MCF 10A (cell line): ENCODE data around the gene IGSF9B. TPM values are rescaled to one million over a fixed set of nuclear protein-coding genes. Genes with fewer than 3 reads are reported as not detected.

Experiments
- BruUV-seq: library from RNA; stranded (reverse); fragments of 400-500 nt; replicated peaks from 2 replicates; lab custom pipeline; 2021; lab: Mats Ljungman, UMichigan
- CTCF ChIA-PET: fragments of 300-600 bp; sonication (Branson Sonifier 250); formaldehyde crosslinking; extraction: SDS; loops from one replicate; lab custom pipeline; 2021; ENCODE audit warnings: antibody characterized with exemption, inconsistent platforms; lab: Yijun Ruan, JAX
- POLR2A ChIA-PET: fragments of 300-600, 350-650 bp; sonication (Branson Sonifier 250); formaldehyde crosslinking; extraction: SDS; loops from one replicate; lab custom pipeline; 2020; ENCODE audit warnings: antibody characterized with exemption, inconsistent platforms; lab: Yijun Ruan, JAX
- DNase-seq: peaks from one replicate; pipeline ENCODE4 v3.0.0-alpha.2; 2018; ENCODE audit not compliant: unreplicated experiment
- H3K27ac Mint-ChIP-seq: one replicate; pipeline ENCODE4 v1.8.0; 2022; ENCODE audit warnings: mild to moderate bottlenecking, low read depth, mixed read lengths; ENCODE audit not compliant: unreplicated experiment
- H3K27me3 Mint-ChIP-seq: one replicate; pipeline ENCODE4 v1.8.0; 2022; ENCODE audit warnings: mixed read lengths; ENCODE audit not compliant: insufficient read depth, unreplicated experiment
- H3K36me3 Mint-ChIP-seq: one replicate; pipeline ENCODE4 v1.8.0; 2022; ENCODE audit warnings: mild to moderate bottlenecking, moderate library complexity, mixed read lengths; ENCODE audit not compliant: insufficient read depth, unreplicated experiment
- H3K4me1 Mint-ChIP-seq: one replicate; pipeline ENCODE4 v1.8.0; 2022; ENCODE audit warnings: mixed read lengths; ENCODE audit not compliant: insufficient read depth, unreplicated experiment
- H3K4me3 Mint-ChIP-seq: one replicate; pipeline ENCODE4 v1.8.0; 2022; ENCODE audit warnings: mild to moderate bottlenecking, moderate library complexity, mixed read lengths; ENCODE audit not compliant: unreplicated experiment
- H3K9me3 Mint-ChIP-seq: one replicate; pipeline ENCODE4 v1.8.0; 2022; ENCODE audit warnings: mixed read lengths; ENCODE audit not compliant: unreplicated experiment
- intact Hi-C: fragments of 100-400 bp; cut with micrococcal nuclease; formaldehyde crosslinking; loops from 2 replicates; pipeline ENCODE4 v1.14.1; 2022
- total RNA-seq: library from RNA; stranded (reverse); gene quantifications from 2 replicates; pipeline ENCODE4 v1.2.3, GENCODE V29; 2022
- TF ChIP-seq, protein P1 (sequence below): fragments of 200-600 bp; IDR thresholded peaks from one replicate; pipeline ENCODE4 v1.8.0; 2022; ENCODE audit warnings: antibody characterized with exemption, mild to moderate bottlenecking; ENCODE audit not compliant: unreplicated experiment

The IGSF9B gene
- total RNA-seq, 1 experiment from 2014 or later = 13.9 TPM

DNA sequence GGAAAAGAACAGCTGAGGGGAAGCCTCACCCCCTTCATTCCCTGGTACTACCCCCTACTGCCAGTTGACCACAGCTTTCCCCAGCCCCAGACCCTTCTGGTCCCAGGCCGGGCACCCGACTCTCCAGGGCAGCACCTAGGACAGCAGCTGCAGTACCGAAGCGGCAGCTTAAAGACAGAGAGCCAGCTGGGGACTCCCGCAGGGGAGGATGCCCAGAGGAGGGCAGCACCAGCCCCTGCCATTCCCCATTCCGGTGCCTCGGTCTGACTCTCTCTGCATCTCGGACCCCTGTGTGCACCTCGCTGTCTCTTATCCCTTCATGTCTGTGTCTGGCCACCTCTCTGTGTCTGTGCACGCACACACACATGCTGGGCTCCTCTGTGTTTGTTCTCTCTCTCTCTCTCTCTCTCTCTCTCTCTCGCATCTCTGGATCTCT, 9.4 kb downstream of the IGSF9B start:
- Mint-ChIP-seq H3K4me1 (peaks cover 53% of the 10 kb centered on the region), H3K27ac (no peak overlapping the region), H3K36me3 (peaks cover 9% of the 10 kb centered on the region), H3K9me3 (no peaks in the 10 kb centered on the region), H3K4me3 (no peak overlapping the region), H3K27me3 (no peaks in the 10 kb centered on the region)
- TF ChIP-seq, protein P1, sequence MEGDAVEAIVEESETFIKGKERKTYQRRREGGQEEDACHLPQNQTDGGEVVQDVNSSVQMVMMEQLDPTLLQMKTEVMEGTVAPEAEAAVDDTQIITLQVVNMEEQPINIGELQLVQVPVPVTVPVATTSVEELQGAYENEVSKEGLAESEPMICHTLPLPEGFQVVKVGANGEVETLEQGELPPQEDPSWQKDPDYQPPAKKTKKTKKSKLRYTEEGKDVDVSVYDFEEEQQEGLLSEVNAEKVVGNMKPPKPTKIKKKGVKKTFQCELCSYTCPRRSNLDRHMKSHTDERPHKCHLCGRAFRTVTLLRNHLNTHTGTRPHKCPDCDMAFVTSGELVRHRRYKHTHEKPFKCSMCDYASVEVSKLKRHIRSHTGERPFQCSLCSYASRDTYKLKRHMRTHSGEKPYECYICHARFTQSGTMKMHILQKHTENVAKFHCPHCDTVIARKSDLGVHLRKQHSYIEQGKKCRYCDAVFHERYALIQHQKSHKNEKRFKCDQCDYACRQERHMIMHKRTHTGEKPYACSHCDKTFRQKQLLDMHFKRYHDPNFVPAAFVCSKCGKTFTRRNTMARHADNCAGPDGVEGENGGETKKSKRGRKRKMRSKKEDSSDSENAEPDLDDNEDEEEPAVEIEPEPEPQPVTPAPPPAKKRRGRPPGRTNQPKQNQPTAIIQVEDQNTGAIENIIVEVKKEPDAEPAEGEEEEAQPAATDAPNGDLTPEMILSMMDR = peak; percentile 28
- CTCF ChIA-PET = interaction anchor here (0.6 to 8.2 kb wide), 17 partner anchors 9 to 745 kb away, joined by 3 to 92 read pairs (median 5); no protein-coding TSS in a partner anchor
- POLR2A ChIA-PET = interaction anchor here (0.6 to 2.2 kb wide), 7 partner anchors 13 to 213 kb away, joined by 3 to 11 read pairs (median 3); no protein-coding TSS in a partner anchor
- no TSS peak for BruUV-seq
- intact Hi-C loops = no loop called here
- DNase-seq = peak; percentile 62

DNA sequence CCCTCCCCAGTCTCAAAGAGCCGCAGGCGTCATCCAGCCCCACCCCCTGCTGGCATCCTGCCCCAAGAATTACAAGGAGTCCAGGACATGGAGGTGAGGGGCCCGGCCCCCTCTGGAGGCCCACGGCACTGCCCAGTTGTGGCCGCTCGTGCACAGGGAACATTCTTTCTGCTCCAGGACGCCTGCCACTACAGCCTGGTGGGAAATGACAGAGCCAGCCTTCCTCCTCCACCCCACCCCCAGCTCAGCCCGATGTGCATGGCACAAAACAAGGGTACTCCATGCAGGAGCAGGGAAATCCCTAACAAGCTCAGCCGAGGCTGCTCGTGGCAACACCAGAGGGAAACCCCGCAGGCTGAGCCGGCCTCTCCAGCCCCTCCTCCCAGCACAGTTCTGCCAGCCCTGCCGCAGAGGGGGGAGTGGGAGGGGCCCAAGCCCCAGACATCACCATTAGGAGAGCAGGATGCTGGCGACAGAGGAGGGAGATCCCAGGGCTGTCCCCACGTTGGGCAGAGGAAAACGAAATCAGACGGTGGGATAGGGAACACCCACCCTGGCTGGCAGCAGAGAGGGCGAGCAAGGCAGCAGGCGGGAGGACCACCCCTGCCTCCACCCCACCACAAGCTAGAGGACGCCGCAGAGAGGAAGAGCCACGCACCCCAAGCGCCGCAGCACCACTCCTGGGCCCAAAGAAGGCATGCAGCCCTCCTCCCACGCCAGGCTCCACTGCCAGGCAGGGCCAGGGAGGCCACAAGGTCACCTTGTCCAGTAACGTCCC, 10.0 kb downstream of the IGSF9B start:
- H3K27me3 Mint-ChIP-seq = no peaks in the 10 kb centered on the region
- peak overlapping the region; percentile 55 for H3K27ac Mint-ChIP-seq
- BruUV-seq = no TSS peak
- intact Hi-C loops = no loop called here
- H3K4me3 Mint-ChIP-seq = no peak overlapping the region
- POLR2A ChIA-PET = interaction anchor here (0.6 to 2.2 kb wide), 11 partner anchors 9 to 214 kb away, joined by 3 to 11 read pairs (median 3); no protein-coding TSS in a partner anchor
- CTCF ChIA-PET = interaction anchor here (0.7 to 8.2 kb wide), 17 partner anchors 9 to 744 kb away, joined by 3 to 92 read pairs (median 5); no protein-coding TSS in a partner anchor
- H3K9me3 Mint-ChIP-seq = no peaks in the 10 kb centered on the region
- peaks cover 48% of the 10 kb centered on the region for H3K4me1 Mint-ChIP-seq
- peaks cover 12% of the 10 kb centered on the region for H3K36me3 Mint-ChIP-seq
- TF ChIP-seq, protein P1 = no peak
- DNase-seq = no peak

DNA sequence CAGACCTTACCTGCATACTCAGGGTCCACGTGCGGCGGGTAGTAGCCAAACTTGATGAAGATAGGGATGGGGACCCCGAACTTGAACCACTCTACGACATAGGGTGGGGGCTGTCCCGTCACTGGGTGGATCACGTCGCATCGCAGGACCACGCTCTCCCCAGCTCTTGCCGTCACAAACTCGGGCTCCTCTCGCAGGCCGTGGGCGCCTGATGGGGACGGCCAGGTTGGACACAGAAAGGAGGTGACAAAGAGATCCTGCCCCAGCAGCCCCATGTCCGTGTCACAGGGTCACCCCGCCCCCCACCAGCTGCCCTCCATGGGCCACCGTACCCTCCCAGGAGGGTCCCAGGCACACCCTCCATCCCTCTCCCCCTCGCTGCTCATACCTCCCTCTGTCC, 10.7 kb downstream of the IGSF9B start:
- ChIA-PET CTCF (interaction anchor here (0.6 to 8.2 kb wide), 9 partner anchors 19 to 432 kb away, joined by 3 to 92 read pairs (median 5); no protein-coding TSS in a partner anchor), POLR2A (interaction anchor here (0.7 to 2.2 kb wide), 7 partner anchors 10 to 175 kb away, joined by 3 to 11 read pairs (median 3); no protein-coding TSS in a partner anchor)
- Mint-ChIP-seq H3K27me3 (no peaks in the 10 kb centered on the region), H3K4me1 (peaks cover 48% of the 10 kb centered on the region), H3K27ac (peak overlapping the region; percentile 55), H3K36me3 (peaks cover 12% of the 10 kb centered on the region), H3K4me3 (peak overlapping the region; percentile 63), H3K9me3 (no peaks in the 10 kb centered on the region)
- intact Hi-C loops = no loop called here
- DNase-seq = no peak
- BruUV-seq = no TSS peak
- TF ChIP-seq, protein P1 = no peak
